BJ (cell line): ENCODE measurements around the gene HOXA3. TPM values are rescaled to one million over a fixed set of nuclear protein-coding genes. Genes with fewer than 3 reads are reported as not detected.

ENCODE experiments used
- CTCF ChIA-PET: fragments of 350-600 bp; formaldehyde crosslinking; extraction: SDS; loops from one replicate; lab custom pipeline; 2021; ENCODE audit warnings: antibody characterized with exemption, inconsistent platforms; lab: Yijun Ruan, JAX
- POLR2A ChIA-PET: fragments of 300-600 bp; sonication (Branson Sonifier 250); formaldehyde crosslinking; extraction: SDS; loops from one replicate; lab custom pipeline; 2021; ENCODE audit warnings: antibody characterized with exemption; lab: Charles Lee
- DNase-seq: peaks from one replicate; pipeline ENCODE4 v3.0.0-alpha.2; 2011; ENCODE audit warnings: low read depth
- H3K27me3 ChIP-seq: 2 replicates; pipeline ENCODE4 v1.6.0; 2011; ENCODE audit warnings: low read length; ENCODE audit not compliant: control insufficient read depth, insufficient read depth
- H3K36me3 ChIP-seq: 2 replicates; pipeline ENCODE4 v1.5.1; 2011; ENCODE audit warnings: low read length; ENCODE audit not compliant: control insufficient read depth, insufficient read depth
- H3K4me3 ChIP-seq: 2 replicates; pipeline ENCODE4 v1.5.1; 2011; ENCODE audit warnings: low read depth, mild to moderate bottlenecking, control low read depth, low read length
- polyA plus RNA-seq: library from polyadenylated mRNA; depleted of rRNA; stranded (reverse); fragments of >200 nt; gene quantifications from 2 replicates; pipeline ENCODE4 v1.2.3, GENCODE V29; 2011
- TF ChIP-seq, protein P1 (sequence below): IDR thresholded peaks from 2 replicates; pipeline ENCODE4 v1.5.1; 2011; ENCODE audit warnings: low read depth, mild to moderate bottlenecking, control low read depth, inconsistent platforms, low read length, moderate library complexity; ENCODE audit not compliant: insufficient read depth

Gene HOXA3
- polyA plus RNA-seq, 1 experiment, result 0.15 TPM

DNA sequence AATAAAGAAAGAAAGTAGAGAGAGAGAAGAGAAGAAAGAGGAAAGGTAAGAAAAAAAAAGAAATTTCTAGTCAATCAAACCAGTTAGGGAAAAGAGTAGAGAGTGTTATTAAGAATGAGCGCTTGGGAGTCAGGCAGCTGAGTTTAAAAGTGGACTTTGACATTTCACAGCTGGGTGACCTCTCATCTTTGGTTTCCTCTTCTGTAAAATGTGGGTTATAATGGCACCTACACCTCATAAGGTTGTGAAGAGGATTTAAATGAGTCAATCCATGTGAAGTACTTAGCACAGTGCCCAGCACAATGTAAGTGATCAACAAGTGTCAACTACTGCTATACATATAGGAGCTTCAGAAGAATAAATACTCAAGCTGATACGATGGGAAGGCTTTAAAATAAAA is 68.7 kb downstream of the HOXA3 start:
- ChIA-PET CTCF (interaction anchor here (1.6 to 1.7 kb wide), 2 partner anchors 8 to 10 kb away, joined by 5 to 8 read pairs; no protein-coding TSS in a partner anchor), POLR2A (interaction anchor here (0.5 kb wide), 1 partner anchor 40 kb away, joined by 9 read pairs; no protein-coding TSS in a partner anchor)
- Histone ChIP-seq H3K27me3 (0 out of 2 replicates have a peak, but pooled peaks cover 3% of the 10 kb centered on the region), H3K4me3 (no peak overlapping the region), H3K36me3 (no peaks in the 10 kb centered on the region)
- TF ChIP-seq, protein P1, sequence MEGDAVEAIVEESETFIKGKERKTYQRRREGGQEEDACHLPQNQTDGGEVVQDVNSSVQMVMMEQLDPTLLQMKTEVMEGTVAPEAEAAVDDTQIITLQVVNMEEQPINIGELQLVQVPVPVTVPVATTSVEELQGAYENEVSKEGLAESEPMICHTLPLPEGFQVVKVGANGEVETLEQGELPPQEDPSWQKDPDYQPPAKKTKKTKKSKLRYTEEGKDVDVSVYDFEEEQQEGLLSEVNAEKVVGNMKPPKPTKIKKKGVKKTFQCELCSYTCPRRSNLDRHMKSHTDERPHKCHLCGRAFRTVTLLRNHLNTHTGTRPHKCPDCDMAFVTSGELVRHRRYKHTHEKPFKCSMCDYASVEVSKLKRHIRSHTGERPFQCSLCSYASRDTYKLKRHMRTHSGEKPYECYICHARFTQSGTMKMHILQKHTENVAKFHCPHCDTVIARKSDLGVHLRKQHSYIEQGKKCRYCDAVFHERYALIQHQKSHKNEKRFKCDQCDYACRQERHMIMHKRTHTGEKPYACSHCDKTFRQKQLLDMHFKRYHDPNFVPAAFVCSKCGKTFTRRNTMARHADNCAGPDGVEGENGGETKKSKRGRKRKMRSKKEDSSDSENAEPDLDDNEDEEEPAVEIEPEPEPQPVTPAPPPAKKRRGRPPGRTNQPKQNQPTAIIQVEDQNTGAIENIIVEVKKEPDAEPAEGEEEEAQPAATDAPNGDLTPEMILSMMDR, result no peak
- DNase-seq, result no peak

DNA sequence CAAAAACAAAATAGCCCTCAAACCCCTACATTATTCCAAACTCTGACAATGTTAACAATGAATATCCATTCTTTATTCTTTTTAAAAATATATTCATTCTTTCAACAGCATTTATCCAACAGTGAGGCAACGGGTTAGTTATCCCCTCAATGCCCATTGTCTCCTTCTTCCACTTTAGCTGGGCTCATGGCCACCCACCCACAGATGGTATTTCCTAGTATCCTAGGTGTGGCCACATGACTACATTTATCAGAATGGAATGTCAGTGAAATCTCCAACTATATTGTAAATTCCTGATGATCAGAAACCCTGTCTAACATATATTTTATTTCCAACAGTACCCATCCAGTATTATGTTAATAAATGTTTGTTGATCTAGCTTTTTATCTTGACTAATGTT is 70.2 kb downstream of the HOXA3 start:
- TF ChIP-seq, protein P1, result no peak
- Histone ChIP-seq H3K4me3 (no peak overlapping the region), H3K36me3 (no peaks in the 10 kb centered on the region), H3K27me3 (no peaks in the 10 kb centered on the region)
- POLR2A ChIA-PET, result no interaction called here
- no peak for DNase-seq
- CTCF ChIA-PET, result interaction anchor here (1.2 to 1.7 kb wide), 4 partner anchors 10 to 68 kb away, joined by 3 to 8 read pairs (median 5); partner anchors contain the start of gene HOXA1

DNA sequence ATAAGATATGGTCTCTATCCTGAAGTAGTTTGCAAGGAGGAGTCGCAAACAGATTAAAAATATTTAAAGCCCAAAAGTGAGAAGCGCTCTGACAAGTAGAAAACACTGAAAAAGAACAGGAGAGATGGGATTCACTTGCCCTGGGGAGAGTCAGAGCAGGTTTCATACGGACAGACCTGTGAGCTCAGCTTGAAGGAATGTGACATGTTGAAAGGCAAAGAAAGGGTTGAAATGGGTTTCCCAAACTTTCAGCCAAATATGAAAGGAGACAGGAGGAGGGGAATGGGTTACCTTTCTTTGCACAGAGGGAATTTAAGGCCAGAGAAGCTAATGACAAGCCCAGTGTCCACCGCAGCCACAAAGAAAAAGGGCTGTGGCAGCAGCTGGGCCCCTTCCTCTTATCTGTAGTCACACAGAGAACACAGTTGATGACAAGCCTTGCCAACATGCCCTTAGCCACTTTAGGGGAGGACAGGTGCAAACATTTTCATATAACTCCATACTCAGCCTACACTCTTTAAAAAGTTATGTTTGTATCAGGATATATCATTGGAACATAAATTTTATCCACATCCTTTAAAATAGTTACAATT is 71.4 kb downstream of the HOXA3 start:
- CTCF ChIA-PET, result no interaction called here
- POLR2A ChIA-PET, result no interaction called here
- DNase-seq, result no peak
- no peak overlapping the region for H3K4me3 ChIP-seq
- no peaks in the 10 kb centered on the region for H3K36me3 ChIP-seq
- TF ChIP-seq, protein P1, result no peak
- H3K27me3 ChIP-seq, result no peaks in the 10 kb centered on the region

DNA sequence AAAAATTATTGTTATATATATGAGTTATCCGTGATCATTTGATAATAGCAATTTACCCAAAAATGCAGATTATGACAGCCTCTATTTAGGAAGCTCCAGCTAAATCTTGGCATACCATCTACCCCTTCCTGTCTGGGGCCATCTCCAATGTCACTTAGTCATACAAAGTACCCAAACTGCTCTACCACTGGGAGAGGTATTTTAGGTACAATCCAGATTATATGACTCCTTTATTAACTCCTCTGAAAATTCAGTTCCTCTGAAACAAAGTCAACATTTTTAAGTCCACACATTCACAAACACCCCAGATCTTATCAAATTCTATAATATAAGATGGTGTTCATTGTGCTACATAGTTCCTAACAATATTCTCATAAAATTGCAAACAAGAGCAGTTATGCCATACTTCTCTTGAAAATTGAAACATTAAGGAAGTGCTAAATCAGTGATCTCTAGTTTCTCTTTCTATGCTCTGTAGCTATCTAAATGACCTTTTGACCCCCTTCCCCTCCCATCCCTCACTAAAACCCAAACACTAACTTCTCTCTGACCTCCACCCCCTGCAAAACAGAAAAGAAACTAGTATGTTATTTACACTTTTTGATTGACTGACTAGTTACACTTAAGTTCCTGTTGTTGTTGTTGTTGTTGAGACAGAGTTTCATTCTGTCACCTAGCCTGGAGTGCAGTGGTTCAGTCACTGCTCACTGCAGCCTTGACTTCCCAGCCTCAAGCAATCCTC is 73.0 kb downstream of the HOXA3 start:
- DNase-seq, result no peak
- ChIA-PET CTCF (interaction anchor here (0.6 to 1.0 kb wide), 2 partner anchors 17 to 325 kb away, joined by 3 read pairs; partner anchors contain the start of gene HOXA1), POLR2A (no interaction called here)
- Histone ChIP-seq H3K27me3 (no peaks in the 10 kb centered on the region), H3K36me3 (no peaks in the 10 kb centered on the region), H3K4me3 (no peak overlapping the region)
- TF ChIP-seq, protein P1, result no peak

DNA sequence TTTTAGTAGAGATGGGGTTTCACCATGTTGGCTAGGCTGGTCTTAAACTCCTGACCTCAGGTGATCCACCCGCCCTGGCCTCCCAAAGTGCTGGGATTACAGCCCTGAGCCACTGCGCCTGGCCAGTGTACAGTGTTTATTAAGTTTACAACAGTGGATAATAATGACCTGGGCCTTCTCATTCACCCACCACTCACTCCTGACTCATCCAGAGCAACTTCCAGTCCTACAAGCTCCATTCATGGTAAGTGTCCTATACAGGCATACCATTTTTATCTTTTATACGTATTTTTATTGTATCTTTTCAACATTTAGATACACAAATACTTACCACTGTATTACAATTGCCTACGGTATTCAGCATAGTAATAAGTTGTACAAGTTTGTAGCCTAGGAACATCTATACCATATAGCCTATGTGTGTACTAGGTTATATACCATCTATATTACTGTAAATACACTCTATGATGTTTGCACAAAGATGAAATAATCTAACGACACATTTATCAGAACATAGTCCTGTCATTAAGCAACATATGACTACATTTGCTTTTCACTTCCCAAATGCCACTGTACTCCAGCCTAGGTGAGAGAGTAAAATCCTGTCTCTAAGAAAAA is 73.7 kb downstream of the HOXA3 start:
- no peaks in the 10 kb centered on the region for H3K36me3 ChIP-seq
- no peaks in the 10 kb centered on the region for H3K27me3 ChIP-seq
- ChIA-PET CTCF (interaction anchor here (1.0 kb wide), 1 partner anchor 18 kb away, joined by 3 read pairs; the partner anchor contains the start of gene HOXA1), POLR2A (no interaction called here)
- TF ChIP-seq, protein P1, result no peak
- no peak for DNase-seq
- H3K4me3 ChIP-seq, result no peak overlapping the region
